Astrocyte of the spinal cord (primary cell): Measurements from ENCODE around the gene MEGF8.

ENCODE experiments used
- DNase-seq: peaks from one replicate; pipeline ENCODE4 v3.0.0; 2011; ENCODE audit warnings: low read depth, low spot score
- H3K4me3 ChIP-seq: 2 replicates; pipeline ENCODE4 v1.5.1; 2011; ENCODE audit warnings: low read depth, mild to moderate bottlenecking, low read length, moderate library complexity
- in situ Hi-C: cut with HindIII; loops from 2 replicates; pipeline ENCODE4 v1.10.0; 2017; ENCODE audit warnings: low sequenced_read_pairs
- TF ChIP-seq, protein P1 (sequence below): IDR thresholded peaks from 2 replicates; pipeline ENCODE4 v1.5.1; 2012; ENCODE audit warnings: low read depth, mild to moderate bottlenecking, low read length, inconsistent platforms

The MEGF8 gene

DNA sequence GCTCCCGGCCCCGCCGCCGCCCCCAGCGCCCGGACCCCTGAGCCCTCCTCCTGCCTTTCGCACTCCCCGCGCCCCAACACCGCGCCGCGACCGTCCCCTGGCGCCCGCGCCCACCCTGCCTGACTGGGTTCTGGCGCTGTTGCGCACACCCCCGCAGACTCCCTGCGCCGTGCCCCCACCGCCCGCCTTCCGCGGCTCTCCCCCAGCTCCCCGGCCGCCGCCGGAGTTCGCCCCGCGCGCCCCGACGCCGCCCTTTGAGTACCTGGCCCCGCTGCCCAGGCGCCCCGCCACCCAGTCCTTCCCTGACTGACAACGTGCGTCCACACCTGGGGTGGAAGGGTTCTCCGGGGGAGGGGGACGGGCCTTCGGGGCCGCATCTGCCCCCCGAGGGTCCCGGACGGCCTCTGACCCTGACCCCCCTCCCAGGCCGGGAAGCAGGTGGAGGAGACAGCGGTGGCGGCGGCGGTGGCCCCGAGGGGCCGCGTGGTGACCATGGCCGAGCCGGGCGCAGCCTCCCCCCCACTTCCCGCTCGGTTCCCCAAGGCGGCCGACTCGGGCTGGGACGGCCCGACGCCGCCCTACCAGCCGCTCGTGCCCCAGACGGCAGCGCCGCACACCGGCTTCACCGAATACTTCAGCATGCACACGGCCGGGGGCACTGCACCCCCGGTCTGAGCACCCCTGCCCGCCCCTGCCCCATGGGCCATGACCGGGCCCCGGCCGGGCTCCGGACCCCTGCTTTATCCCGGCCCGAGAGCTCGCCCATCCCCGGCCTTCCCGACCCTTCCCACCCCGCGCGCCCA lies 1.4 kb upstream of the MEGF8 start:
- no peak for DNase-seq
- TF ChIP-seq, protein P1, sequence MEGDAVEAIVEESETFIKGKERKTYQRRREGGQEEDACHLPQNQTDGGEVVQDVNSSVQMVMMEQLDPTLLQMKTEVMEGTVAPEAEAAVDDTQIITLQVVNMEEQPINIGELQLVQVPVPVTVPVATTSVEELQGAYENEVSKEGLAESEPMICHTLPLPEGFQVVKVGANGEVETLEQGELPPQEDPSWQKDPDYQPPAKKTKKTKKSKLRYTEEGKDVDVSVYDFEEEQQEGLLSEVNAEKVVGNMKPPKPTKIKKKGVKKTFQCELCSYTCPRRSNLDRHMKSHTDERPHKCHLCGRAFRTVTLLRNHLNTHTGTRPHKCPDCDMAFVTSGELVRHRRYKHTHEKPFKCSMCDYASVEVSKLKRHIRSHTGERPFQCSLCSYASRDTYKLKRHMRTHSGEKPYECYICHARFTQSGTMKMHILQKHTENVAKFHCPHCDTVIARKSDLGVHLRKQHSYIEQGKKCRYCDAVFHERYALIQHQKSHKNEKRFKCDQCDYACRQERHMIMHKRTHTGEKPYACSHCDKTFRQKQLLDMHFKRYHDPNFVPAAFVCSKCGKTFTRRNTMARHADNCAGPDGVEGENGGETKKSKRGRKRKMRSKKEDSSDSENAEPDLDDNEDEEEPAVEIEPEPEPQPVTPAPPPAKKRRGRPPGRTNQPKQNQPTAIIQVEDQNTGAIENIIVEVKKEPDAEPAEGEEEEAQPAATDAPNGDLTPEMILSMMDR = no peak
- in situ Hi-C loops = no loop called here
- no peak overlapping the region for H3K4me3 ChIP-seq

DNA sequence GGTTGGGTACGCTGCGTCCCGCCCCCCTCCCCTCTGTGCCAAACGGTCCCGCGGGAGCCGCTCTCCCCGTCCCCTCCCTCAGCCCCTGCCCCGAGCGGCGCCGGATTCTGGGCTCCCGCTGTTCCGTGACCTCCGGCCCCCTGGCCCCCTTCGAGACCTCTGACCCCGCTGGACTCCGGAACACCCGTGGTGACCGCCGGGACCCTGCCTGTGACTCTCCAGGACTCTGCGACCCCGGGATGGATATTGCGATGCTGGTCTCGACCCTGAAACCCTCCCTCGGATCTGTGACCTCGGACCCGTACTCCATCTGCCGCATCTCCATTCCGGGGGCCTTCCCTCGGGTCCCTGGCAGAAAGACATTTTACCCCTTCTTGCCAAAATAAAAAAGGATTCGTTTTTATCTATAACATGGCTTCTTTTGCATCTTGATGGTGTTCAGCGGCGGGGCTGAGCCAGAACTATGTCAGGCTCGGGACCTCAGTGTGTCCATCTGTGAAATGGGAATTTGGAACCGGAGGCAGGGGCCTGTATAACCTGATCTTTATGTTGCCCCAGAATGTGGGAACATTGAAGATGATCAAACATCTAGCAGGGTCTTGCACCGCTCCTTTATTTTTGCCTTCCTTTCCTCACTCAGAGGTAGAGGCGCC lies 654 bp upstream of the MEGF8 start:
- TF ChIP-seq, protein P1 = no peak
- in situ Hi-C loops = no loop called here
- H3K4me3 ChIP-seq = peak overlapping the region; percentile 1
- DNase-seq = no peak

DNA sequence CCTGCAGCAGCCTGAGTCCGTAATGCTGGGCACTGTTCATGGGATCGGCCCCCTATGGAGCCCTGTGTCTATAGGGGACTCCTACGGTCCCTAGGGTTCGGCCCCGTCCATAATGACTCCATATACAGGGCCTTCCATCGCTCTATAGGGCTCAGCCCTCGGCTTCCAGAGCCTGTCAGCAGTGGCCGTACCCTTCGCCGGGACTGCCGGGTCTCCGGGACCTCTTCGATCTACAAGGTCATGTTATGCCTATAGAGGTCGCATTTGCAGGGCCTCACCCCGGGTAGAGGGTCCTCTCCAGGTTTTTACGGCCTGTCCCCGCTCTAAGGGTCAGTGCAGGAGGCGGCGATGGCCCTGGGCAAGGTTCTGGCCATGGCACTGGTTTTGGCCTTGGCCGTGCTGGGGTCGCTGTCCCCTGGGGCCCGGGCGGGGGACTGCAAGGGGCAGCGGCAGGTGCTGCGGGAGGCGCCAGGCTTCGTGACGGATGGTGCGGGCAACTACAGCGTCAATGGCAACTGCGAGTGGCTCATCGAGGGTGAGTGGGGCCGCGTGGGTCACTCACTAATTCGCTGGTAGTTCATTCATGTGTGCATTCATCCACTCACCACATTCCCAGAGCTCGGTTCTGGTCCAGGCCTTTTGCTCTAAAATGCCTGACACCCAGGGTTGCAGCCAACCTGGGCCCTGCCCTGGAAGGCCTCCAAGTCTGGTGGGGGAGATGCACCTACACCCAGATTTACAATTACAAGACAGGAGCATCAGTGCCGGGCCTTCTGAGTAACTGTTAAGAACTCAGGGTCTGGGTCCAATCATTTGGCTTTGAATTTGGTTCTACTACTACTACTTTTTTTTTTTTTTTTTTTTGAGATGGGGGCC lies 699 bp downstream of the MEGF8 start:
- no peak for DNase-seq
- peak overlapping the region; percentile 92 for H3K4me3 ChIP-seq
- TF ChIP-seq, protein P1 = no peak
- in situ Hi-C loops = no loop called here

DNA sequence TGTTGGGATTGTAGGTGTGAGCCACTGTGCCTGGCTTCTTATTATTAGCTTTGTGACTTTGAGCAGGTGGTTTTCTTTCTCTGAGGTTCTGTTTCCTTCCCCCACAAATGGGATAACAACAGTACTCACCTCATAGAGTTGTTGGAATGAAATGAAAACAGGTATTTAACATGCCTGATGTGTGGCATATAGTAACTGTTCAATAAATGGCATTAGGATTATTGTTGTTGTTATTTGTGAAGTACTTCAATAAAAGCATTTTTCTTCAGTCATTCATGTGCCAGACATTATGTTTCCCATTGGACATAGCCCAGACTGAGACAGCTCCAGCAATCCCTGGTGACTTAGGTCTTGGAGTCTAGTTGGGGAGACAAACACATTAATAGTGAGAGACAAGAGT lies 1.5 kb downstream of the MEGF8 start:
- in situ Hi-C loops = no loop called here
- DNase-seq = no peak
- TF ChIP-seq, protein P1 = no peak
- no peak overlapping the region for H3K4me3 ChIP-seq

DNA sequence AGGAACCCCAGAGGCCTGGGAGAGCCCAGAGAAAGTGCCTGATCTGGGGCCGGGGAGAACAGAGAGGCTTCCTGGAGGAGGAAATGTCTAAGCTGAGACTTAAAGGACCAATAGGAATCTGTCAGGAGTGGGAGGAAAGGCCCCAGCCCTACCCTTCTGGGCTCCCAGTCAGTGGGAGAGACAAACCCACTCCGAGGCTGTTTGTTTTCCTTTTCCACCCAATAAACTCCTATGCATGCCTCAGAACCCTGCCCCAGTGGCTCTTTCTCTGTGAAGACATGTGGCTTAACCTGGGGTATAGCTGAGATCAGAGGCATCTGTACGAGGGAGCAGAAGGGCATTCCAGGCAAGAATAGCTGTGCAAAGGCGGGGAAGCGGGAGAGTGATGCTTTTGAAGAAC lies 1.9 kb downstream of the MEGF8 start:
- H3K4me3 ChIP-seq = no peak overlapping the region
- no peak for DNase-seq
- in situ Hi-C loops = no loop called here
- TF ChIP-seq, protein P1 = no peak

DNA sequence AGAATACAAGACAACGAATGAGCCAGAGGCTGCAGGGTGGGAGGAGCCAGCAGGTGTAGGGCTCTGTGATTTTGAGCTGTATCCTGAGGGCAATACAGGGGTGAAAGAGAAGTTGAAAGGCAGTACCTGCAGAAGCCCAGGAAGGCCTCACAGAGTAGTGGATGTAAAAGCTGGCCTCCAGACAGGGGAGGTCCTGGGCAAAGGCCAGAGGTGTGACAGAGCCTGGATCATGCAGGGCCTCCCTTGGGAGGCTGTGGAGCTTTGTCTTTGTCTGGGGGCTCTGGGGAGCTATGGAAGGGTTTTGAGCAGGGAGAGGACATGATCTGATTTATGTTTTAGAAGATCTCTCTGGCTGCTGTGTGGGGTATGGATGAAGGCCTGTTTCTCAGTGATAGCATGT lies 2.7 kb downstream of the MEGF8 start:
- in situ Hi-C loops = no loop called here
- TF ChIP-seq, protein P1 = no peak
- no peak for DNase-seq
- H3K4me3 ChIP-seq = no peak overlapping the region
